ENCODE measurements around the gene POC5.

DNA sequence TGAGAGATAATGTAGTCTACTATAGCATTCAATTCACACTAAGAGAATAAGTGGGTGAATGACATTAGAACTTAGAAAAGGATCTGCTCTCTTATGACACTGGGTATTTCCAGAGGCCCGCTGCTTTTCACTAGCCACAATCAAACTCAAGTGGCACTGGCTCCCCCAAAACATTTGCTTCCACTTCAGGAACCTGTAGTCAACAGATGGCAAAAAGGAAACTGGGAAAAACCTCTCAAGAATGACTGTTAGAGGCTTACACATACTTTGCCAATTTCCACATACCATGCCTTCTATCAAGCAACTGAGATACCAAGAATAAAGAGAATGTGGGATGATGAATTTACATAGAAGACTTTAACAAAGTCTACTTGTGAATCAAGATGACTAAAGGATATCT lies 11.2 kb downstream of the POC5 start:
- TF ChIP-seq, protein P1, sequence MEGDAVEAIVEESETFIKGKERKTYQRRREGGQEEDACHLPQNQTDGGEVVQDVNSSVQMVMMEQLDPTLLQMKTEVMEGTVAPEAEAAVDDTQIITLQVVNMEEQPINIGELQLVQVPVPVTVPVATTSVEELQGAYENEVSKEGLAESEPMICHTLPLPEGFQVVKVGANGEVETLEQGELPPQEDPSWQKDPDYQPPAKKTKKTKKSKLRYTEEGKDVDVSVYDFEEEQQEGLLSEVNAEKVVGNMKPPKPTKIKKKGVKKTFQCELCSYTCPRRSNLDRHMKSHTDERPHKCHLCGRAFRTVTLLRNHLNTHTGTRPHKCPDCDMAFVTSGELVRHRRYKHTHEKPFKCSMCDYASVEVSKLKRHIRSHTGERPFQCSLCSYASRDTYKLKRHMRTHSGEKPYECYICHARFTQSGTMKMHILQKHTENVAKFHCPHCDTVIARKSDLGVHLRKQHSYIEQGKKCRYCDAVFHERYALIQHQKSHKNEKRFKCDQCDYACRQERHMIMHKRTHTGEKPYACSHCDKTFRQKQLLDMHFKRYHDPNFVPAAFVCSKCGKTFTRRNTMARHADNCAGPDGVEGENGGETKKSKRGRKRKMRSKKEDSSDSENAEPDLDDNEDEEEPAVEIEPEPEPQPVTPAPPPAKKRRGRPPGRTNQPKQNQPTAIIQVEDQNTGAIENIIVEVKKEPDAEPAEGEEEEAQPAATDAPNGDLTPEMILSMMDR (conservative IDR thresholded peaks at IDR 0.05; ENCODE audit: low read depth, low read length): no peak
- TF ChIP-seq EZH2 (IDR thresholded peaks at IDR 0.05; ENCODE audit: low read length, unreplicated experiment) (no peak), EZH2phosphoT487 (IDR thresholded peaks at IDR 0.05; ENCODE audit: borderline replicate concordance, low read length) (no peak)

Data from PC-3 (cell line).